GM23338 (cell line): ENCODE measurements around the gene ACTN2. TPM values are rescaled to one million over a fixed set of nuclear protein-coding genes. Genes with fewer than 3 reads are reported as not detected.
A peak's percentile ranks its signal among the peaks of the same experiment; 100 is the strongest.

Experiments
- ATAC-seq: fragments of 200-7000 bp; cut with Tn5 transposase; 3 replicates; pipeline ENCODE4 v1.9.1; 2020
- DNase-seq: peaks from one replicate; pipeline ENCODE4 v3.0.0-alpha.2; 2015; ENCODE audit warnings: low spot score
- H2AFZ ChIP-seq: fragments of 200-600 bp; sonication (generic); 2 replicates; pipeline ENCODE4 v1.8.0; 2016; ENCODE audit warnings: antibody characterized with exemption, mild to moderate bottlenecking, moderate library complexity
- H3F3A ChIP-seq: fragments of 200-600 bp; sonication (generic); replicated peaks from 2 replicates; pipeline ENCODE4 v1.8.0; 2017; ENCODE audit warnings: antibody characterized with exemption, mixed run types, low read depth
- H3K27ac ChIP-seq: fragments of 200-600 bp; sonication (generic); 2 replicates; pipeline ENCODE4 v1.6.1; 2016; ENCODE audit warnings: low read depth
- H3K27me3 ChIP-seq: fragments of 200-600 bp; sonication (generic); 2 replicates; pipeline ENCODE4 v1.8.0; 2016; ENCODE audit warnings: mild to moderate bottlenecking, mixed run types, moderate library complexity; ENCODE audit not compliant: insufficient read depth
- H3K36me3 ChIP-seq: fragments of 200-600 bp; sonication (generic); 2 replicates; pipeline ENCODE4 v1.8.0; 2016; ENCODE audit warnings: mild to moderate bottlenecking; ENCODE audit not compliant: insufficient read depth
- H3K4me1 ChIP-seq: fragments of 200-600 bp; sonication (generic); 2 replicates; pipeline ENCODE4 v1.8.0; 2016; ENCODE audit warnings: mild to moderate bottlenecking, moderate library complexity; ENCODE audit not compliant: insufficient read depth
- H3K4me2 ChIP-seq: fragments of 200-600 bp; sonication (generic); 2 replicates; pipeline ENCODE4 v1.7.1; 2017; ENCODE audit warnings: mixed run types
- H3K4me3 ChIP-seq: fragments of 200-600 bp; sonication (generic); 2 replicates; pipeline ENCODE4 v1.6.1; 2016; ENCODE audit warnings: mixed run types
- H3K79me2 ChIP-seq: fragments of 200-600 bp; sonication (generic); replicated peaks from 2 replicates; pipeline ENCODE4 v1.8.0; 2017; ENCODE audit warnings: mild to moderate bottlenecking; ENCODE audit not compliant: insufficient read depth
- H3K9me2 ChIP-seq: fragments of 200-600 bp; sonication (generic); 2 replicates; pipeline ENCODE4 v1.8.0; 2017; ENCODE audit not compliant: insufficient read depth
- H4K20me1 ChIP-seq: fragments of 200-600 bp; sonication (generic); replicated peaks from 2 replicates; pipeline ENCODE4 v1.8.0; 2017; ENCODE audit warnings: mild to moderate bottlenecking; ENCODE audit not compliant: insufficient read depth
- H3K27ac Mint-ChIP-seq: 2 replicates; pipeline ENCODE4 v1.8.0; 2020; ENCODE audit warnings: inconsistent platforms, mild to moderate bottlenecking, moderate library complexity, mixed read lengths
- H3K27me3 Mint-ChIP-seq: 3 replicates; pipeline ENCODE4 v1.8.0; 2022; ENCODE audit warnings: low read depth, mild to moderate bottlenecking, moderate library complexity, mixed read lengths, inconsistent platforms; ENCODE audit not compliant: insufficient read depth, poor library complexity
- H3K36me3 Mint-ChIP-seq: 3 replicates; pipeline ENCODE4 v1.8.0; 2021; ENCODE audit warnings: low read depth, mild to moderate bottlenecking, inconsistent platforms, moderate library complexity, mixed read lengths
- H3K4me1 Mint-ChIP-seq: 3 replicates; pipeline ENCODE4 v1.8.0; 2020; ENCODE audit warnings: mild to moderate bottlenecking, inconsistent platforms, mixed read lengths
- H3K4me3 Mint-ChIP-seq: 3 replicates; pipeline ENCODE4 v1.8.0; 2021; ENCODE audit warnings: moderate library complexity, mild to moderate bottlenecking, inconsistent platforms, mixed read lengths
- H3K9me3 Mint-ChIP-seq: 3 replicates; pipeline ENCODE4 v1.8.0; 2020; ENCODE audit warnings: moderate library complexity, mild to moderate bottlenecking, inconsistent platforms, mixed read lengths
- CREB1 ChIP-seq: fragments of 250-450 bp; sonication (Bioruptor Pico); IDR thresholded peaks from 2 replicates; pipeline ENCODE4 v1.5.0; 2020; ENCODE audit warnings: low read depth, mild to moderate bottlenecking, moderate library complexity
- EZH2phosphoT487 ChIP-seq: fragments of 200-600 bp; sonication (generic); IDR thresholded peaks from one replicate; pipeline ENCODE4 v1.8.1; 2018; ENCODE audit warnings: antibody characterized with exemption; ENCODE audit not compliant: unreplicated experiment
- NANOG ChIP-seq: IDR thresholded peaks from 2 replicates; pipeline ENCODE4 v1.6.1; 2016; ENCODE audit warnings: antibody characterized with exemption, borderline replicate concordance
- STAT1 ChIP-seq: IDR thresholded peaks from one replicate; pipeline ENCODE4 v1.6.1; 2016; ENCODE audit warnings: antibody characterized with exemption; ENCODE audit not compliant: unreplicated experiment
- ZNF114 ChIP-seq: fragments of 250-450 bp; sonication (Bioruptor Pico); IDR thresholded peaks from 2 replicates; pipeline ENCODE4 v1.5.0; 2020; ENCODE audit warnings: mild to moderate bottlenecking, moderate library complexity
- polyA plus RNA-seq: library from polyadenylated mRNA; unstranded; fragments of >200 nt; fragmentation: Nextera tagmentation; extraction: Ambion mirVana; gene quantifications from 2 replicates; pipeline ENCODE4 v1.2.1, GENCODE V29; 2016
- total RNA-seq: library from RNA; depleted of rRNA; stranded (reverse); fragments of >200 nt; shearing (Covaris generic); gene quantifications from 2 replicates; pipeline ENCODE4 v1.2.3, GENCODE V29; 2014
- TF ChIP-seq, protein P1 (sequence below), 2 experiments: fragments of 200-600 bp in 1 of 2; sonication (generic) in 1 of 2; conservative IDR thresholded peaks; 2 replicates each; pipeline versions ENCODE4 v1.5.1 to v1.6.1; 2016 to 2017; ENCODE audit warnings: antibody characterized with exemption in 2 of 2, low read depth in 2 of 2, mild to moderate bottlenecking in 2 of 2, moderate library complexity in 1 of 2
- TF ChIP-seq, protein P2 (sequence below): fragments of 250-450 bp; sonication (Bioruptor Pico); IDR thresholded peaks from 2 replicates; pipeline ENCODE4 v1.5.0; 2020; ENCODE audit warnings: mild to moderate bottlenecking, moderate library complexity

The ACTN2 gene
- total and polyA plus RNA-seq, 2 experiments from 2014 or later: 1.9 to 2.8 TPM

DNA sequence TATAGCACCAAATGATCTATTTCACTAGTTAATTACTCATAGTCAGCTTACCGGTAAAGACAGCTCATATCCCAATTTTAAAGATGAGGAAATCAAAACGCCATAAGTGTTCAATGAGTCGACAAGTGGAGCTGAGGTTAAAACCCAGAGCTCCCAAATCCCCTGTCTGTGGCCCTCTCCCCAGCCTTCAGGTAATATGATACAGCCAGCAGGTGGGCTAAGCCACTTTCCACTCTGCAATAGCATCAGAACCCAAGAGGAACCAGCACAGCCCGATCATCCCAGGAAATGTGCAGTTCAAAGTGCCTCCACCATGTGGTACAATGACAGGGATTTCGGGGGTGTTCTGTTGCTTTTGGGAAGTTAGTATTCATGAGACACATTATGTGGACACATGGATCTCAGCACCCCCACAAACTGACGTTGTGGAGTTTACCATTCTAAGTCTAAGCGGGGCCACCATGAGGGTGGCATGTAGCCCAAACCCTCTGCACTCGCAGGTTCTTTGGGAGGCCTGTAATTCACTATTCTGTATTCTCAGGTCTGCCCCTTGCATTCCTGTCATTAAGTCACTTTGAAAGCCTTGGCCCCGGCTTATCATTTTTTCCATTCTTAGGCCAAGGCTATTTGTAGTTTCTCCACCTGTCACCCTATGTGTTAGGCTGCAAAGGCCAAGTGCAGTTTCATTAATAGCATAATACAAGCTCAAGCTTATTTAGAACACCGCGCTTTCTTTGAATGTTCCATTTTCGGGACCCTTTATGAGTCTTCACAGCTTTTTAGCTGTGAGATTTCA, 26.3 kb upstream of the ACTN2 start:
- H3K9me3 Mint-ChIP-seq: no peaks in the 10 kb centered on the region; the same call in 2 of the 3 replicates
- H3K4me3 ChIP-seq: no peak overlapping the region
- H3K27ac ChIP-seq: no peak overlapping the region
- H4K20me1 ChIP-seq: no peaks in the 10 kb centered on the region
- H3K36me3 ChIP-seq: no peaks in the 10 kb centered on the region
- no peaks in the 10 kb centered on the region for H3K36me3 Mint-ChIP-seq
- no peaks in the 10 kb centered on the region for H3K27me3 Mint-ChIP-seq
- H2AFZ ChIP-seq: 0 out of 2 replicates have a peak overlapping the region, but pooled peaks have one; percentile 33
- no peak overlapping the region for H3K4me2 ChIP-seq
- H3K4me1 ChIP-seq: no peaks in the 10 kb centered on the region; the same call in 1 of the 2 replicates
- H3K27me3 ChIP-seq: no peaks in the 10 kb centered on the region
- no peak overlapping the region for H3K27ac Mint-ChIP-seq
- no peak overlapping the region for H3K4me3 Mint-ChIP-seq
- ATAC-seq (peak; percentile 82), DNase-seq (peak; percentile 51)
- H3F3A ChIP-seq: no peaks in the 10 kb centered on the region
- 0 out of 2 replicates have a peak, but pooled peaks cover 4% of the 10 kb centered on the region for H3K9me2 ChIP-seq
- no peak for TF ChIP-seq STAT1
- TF ChIP-seq, protein P1, sequence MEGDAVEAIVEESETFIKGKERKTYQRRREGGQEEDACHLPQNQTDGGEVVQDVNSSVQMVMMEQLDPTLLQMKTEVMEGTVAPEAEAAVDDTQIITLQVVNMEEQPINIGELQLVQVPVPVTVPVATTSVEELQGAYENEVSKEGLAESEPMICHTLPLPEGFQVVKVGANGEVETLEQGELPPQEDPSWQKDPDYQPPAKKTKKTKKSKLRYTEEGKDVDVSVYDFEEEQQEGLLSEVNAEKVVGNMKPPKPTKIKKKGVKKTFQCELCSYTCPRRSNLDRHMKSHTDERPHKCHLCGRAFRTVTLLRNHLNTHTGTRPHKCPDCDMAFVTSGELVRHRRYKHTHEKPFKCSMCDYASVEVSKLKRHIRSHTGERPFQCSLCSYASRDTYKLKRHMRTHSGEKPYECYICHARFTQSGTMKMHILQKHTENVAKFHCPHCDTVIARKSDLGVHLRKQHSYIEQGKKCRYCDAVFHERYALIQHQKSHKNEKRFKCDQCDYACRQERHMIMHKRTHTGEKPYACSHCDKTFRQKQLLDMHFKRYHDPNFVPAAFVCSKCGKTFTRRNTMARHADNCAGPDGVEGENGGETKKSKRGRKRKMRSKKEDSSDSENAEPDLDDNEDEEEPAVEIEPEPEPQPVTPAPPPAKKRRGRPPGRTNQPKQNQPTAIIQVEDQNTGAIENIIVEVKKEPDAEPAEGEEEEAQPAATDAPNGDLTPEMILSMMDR (conservative IDR thresholded peaks at IDR 0.05; ENCODE audit: low read depth in 2 of 2): peak in 1 of 2 experiments; percentile 10; a peak in 1 of 4 replicates
- H3K4me1 Mint-ChIP-seq: peaks cover 8% of the 10 kb centered on the region; the same call in 2 of the 3 replicates
- H3K79me2 ChIP-seq: no peaks in the 10 kb centered on the region

DNA sequence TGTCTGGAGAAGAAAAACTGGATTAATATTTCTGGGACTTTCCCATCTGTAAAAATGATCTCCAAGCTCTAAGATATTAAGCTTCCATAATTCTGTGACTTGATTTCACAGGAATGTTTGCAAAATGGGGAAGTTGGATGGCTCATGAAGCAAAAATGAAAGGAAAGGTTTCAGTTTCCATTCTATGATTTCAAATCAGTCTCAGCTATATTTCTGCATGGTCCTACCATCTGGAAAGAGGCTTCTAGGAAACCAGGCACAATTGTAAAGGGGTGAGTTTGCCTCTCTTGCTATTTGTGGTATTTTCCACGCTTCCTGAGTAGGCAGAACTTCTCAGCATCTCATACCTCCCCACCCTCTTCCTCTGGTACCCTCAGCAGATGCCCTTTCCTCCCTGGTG, 22.4 kb upstream of the ACTN2 start:
- Histone ChIP-seq H3K9me2 (no peaks in the 10 kb centered on the region), H2AFZ (no peak overlapping the region), H3K4me3 (no peak overlapping the region), H3K36me3 (no peaks in the 10 kb centered on the region), H4K20me1 (no peaks in the 10 kb centered on the region), H3K27ac (no peak overlapping the region), H3K79me2 (no peaks in the 10 kb centered on the region), H3F3A (no peaks in the 10 kb centered on the region), H3K4me1 (no peaks in the 10 kb centered on the region; the same call in 1 of the 2 replicates), H3K27me3 (no peaks in the 10 kb centered on the region), H3K4me2 (no peak overlapping the region)
- Mint-ChIP-seq H3K27me3 (no peaks in the 10 kb centered on the region), H3K36me3 (peaks cover 3% of the 10 kb centered on the region; the same call in 2 of the 3 replicates), H3K9me3 (peaks cover 3% of the 10 kb centered on the region; the same call in 1 of the 3 replicates), H3K4me1 (peaks cover 8% of the 10 kb centered on the region; the same call in 2 of the 3 replicates), H3K4me3 (no peak overlapping the region), H3K27ac (no peak overlapping the region)
- ATAC-seq: no peak
- TF ChIP-seq EZH2phosphoT487: no peak
- TF ChIP-seq ZNF114: no peak
- TF ChIP-seq, protein P1 (conservative IDR thresholded peaks at IDR 0.05; ENCODE audit: low read depth in 2 of 2): no peak
- no peak for TF ChIP-seq NANOG
- no peak for TF ChIP-seq CREB1 (CRISPR knock-in tag)
- TF ChIP-seq, protein P2, sequence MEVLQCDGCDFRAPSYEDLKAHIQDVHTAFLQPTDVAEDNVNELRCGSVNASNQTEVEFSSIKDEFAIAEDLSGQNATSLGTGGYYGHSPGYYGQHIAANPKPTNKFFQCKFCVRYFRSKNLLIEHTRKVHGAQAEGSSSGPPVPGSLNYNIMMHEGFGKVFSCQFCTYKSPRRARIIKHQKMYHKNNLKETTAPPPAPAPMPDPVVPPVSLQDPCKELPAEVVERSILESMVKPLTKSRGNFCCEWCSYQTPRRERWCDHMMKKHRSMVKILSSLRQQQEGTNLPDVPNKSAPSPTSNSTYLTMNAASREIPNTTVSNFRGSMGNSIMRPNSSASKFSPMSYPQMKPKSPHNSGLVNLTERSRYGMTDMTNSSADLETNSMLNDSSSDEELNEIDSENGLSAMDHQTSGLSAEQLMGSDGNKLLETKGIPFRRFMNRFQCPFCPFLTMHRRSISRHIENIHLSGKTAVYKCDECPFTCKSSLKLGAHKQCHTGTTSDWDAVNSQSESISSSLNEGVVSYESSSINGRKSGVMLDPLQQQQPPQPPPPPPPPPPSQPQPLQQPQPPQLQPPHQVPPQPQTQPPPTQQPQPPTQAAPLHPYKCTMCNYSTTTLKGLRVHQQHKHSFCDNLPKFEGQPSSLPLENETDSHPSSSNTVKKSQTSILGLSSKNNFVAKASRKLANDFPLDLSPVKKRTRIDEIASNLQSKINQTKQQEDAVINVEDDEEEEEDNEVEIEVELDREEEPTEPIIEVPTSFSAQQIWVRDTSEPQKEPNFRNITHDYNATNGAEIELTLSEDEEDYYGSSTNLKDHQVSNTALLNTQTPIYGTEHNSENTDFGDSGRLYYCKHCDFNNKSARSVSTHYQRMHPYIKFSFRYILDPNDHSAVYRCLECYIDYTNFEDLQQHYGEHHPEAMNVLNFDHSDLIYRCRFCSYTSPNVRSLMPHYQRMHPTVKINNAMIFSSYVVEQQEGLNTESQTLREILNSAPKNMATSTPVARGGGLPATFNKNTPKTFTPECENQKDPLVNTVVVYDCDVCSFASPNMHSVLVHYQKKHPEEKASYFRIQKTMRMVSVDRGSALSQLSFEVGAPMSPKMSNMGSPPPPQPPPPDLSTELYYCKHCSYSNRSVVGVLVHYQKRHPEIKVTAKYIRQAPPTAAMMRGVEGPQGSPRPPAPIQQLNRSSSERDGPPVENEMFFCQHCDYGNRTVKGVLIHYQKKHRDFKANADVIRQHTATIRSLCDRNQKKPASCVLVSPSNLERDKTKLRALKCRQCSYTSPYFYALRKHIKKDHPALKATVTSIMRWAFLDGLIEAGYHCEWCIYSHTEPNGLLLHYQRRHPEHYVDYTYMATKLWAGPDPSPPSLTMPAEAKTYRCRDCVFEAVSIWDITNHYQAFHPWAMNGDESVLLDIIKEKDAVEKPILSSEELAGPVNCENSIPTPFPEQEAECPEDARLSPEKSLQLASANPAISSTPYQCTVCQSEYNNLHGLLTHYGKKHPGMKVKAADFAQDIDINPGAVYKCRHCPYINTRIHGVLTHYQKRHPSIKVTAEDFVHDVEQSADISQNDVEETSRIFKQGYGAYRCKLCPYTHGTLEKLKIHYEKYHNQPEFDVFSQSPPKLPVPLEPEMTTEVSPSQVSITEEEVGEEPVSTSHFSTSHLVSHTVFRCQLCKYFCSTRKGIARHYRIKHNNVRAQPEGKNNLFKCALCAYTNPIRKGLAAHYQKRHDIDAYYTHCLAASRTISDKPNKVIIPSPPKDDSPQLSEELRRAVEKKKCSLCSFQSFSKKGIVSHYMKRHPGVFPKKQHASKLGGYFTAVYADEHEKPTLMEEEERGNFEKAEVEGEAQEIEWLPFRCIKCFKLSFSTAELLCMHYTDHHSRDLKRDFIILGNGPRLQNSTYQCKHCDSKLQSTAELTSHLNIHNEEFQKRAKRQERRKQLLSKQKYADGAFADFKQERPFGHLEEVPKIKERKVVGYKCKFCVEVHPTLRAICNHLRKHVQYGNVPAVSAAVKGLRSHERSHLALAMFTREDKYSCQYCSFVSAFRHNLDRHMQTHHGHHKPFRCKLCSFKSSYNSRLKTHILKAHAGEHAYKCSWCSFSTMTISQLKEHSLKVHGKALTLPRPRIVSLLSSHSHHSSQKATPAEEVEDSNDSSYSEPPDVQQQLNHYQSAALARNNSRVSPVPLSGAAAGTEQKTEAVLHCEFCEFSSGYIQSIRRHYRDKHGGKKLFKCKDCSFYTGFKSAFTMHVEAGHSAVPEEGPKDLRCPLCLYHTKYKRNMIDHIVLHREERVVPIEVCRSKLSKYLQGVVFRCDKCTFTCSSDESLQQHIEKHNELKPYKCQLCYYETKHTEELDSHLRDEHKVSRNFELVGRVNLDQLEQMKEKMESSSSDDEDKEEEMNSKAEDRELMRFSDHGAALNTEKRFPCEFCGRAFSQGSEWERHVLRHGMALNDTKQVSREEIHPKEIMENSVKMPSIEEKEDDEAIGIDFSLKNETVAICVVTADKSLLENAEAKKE: no peak
- no peak for DNase-seq
